SH-SY5Y (cell line): ENCODE measurements around the gene SPATA25.

Source experiments
- GATA2 ChIP-seq: IDR thresholded peaks from 2 replicates; pipeline ENCODE4 v1.6.1; 2011; ENCODE audit warnings: mild to moderate bottlenecking, low read depth, low read length
- GATA3 ChIP-seq: IDR thresholded peaks from 2 replicates; pipeline ENCODE4 v1.6.1; 2011; ENCODE audit warnings: low read depth, mild to moderate bottlenecking, low read length, moderate library complexity

DNA sequence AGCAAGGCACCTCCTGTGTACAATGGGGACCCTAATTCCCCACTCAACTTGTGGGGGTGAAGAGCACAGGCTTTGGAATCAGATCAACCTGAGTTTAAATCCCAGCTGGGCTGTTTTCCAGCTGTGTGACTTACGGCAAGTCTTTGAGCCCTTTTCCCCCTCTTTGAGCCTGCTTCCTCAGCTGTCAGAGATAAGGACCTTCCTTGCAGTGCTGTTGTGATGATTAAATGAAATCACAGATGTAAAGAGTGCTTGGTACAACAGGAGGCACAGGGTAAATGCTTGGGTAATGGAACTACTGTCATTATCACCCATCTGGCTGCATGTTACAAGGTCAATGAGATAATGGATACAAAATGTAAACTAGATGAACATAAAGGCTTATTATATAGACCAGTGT is 50.6 kb downstream of the SPATA25 start:
- TF ChIP-seq GATA2, result peak; percentile 52
- TF ChIP-seq GATA3, result no peak
